A549 (cell line): ENCODE measurements around the gene PARP6. TPM values are rescaled to one million over a fixed set of nuclear protein-coding genes. Genes with fewer than 3 reads are reported as not detected.

Experiments used
- ATAC-seq, 2 experiments: fragments of 200-7000 bp in 1 of 2; fragments of >200 bp in 1 of 2; cut with Nextera tagmentation in 1 of 2; cut with Tn5 transposase in 1 of 2; 3 replicates each; pipeline versions ENCODE4 v1.8.0 to v1.9.1; 2018 to 2020; ENCODE audit warnings: mild to moderate bottlenecking in 1 of 2, moderate library complexity in 1 of 2
- CTCF ChIA-PET: fragments of 300-600 bp; sonication (Branson Sonifier 250); formaldehyde crosslinking; extraction: SDS; loops from one replicate; lab custom pipeline; 2021; ENCODE audit warnings: antibody characterized with exemption, inconsistent platforms; lab: Yijun Ruan, JAX
- POLR2A ChIA-PET: fragments of 350-600 bp; formaldehyde crosslinking; extraction: SDS; loops from one replicate; lab custom pipeline; 2021; ENCODE audit warnings: antibody characterized with exemption, inconsistent platforms; lab: Yijun Ruan, JAX
- DNase-seq, 2 experiments: peaks; one replicate each; pipeline versions ENCODE4 v3.0.0 to v3.0.0-alpha.2; 2011 to 2016; ENCODE audit warnings: low read depth in 1 of 2, low spot score in 1 of 2
- FAIRE-seq: peaks from 2 replicates; lab custom pipeline; 2011; peaks lifted over from hg19 to GRCh38; lab: Jason Lieb, UNC
- H3K27ac ChIP-seq, 2 experiments: fragments of >200 bp; sonication (Bioruptor Twin); formaldehyde crosslinking; 3 replicates each; pipeline ENCODE4 v1.5.1; 2016 to 2017
- H3K4me1 ChIP-seq: fragments of >200 bp; sonication (Bioruptor Twin); formaldehyde crosslinking; 3 replicates; pipeline ENCODE4 v1.6.1; 2016
- H3K4me2 ChIP-seq: fragments of >200 bp; sonication (Bioruptor Twin); formaldehyde crosslinking; 3 replicates; pipeline ENCODE4 v1.6.1; 2016
- H3K4me3 ChIP-seq: fragments of >200 bp; sonication (Bioruptor Twin); formaldehyde crosslinking; 3 replicates; pipeline ENCODE4 v1.5.1; 2016
- H3K9me3 ChIP-seq: fragments of >200 bp; sonication (Bioruptor Twin); formaldehyde crosslinking; 3 replicates; pipeline ENCODE4 v1.6.1; 2016
- CHD4 ChIP-seq: fragments of 200-600 bp; sonication (generic); IDR thresholded peaks from 2 replicates; pipeline ENCODE4 v1.6.1; 2016; ENCODE audit warnings: antibody characterized with exemption, mild to moderate bottlenecking, borderline replicate concordance
- EHF ChIP-seq: fragments of 250-450 bp; sonication (Bioruptor Pico); IDR thresholded peaks from 2 replicates; pipeline ENCODE4 v1.5.0; 2020; ENCODE audit warnings: mild to moderate bottlenecking
- EP300 ChIP-seq, 2 experiments: fragments of >200 bp; sonication (Bioruptor Twin); formaldehyde crosslinking; IDR thresholded peaks; 2 replicates in 1 of 2; 3 replicates in 1 of 2; pipeline ENCODE4 v1.6.1; 2016 to 2017
- FOSL2 ChIP-seq, 2 experiments: fragments of 450-650 bp in 1 of 2; fragments of >200 bp in 1 of 2; sonication (Bioruptor Twin) in 1 of 2; formaldehyde crosslinking; IDR thresholded peaks; 2 replicates each; pipeline versions ENCODE4 v1.5.0 to v1.6.1; 2016 to 2020; ENCODE audit warnings: mild to moderate bottlenecking in 1 of 2, moderate library complexity in 1 of 2
- HEYL ChIP-seq: fragments of 250-450 bp; sonication (Bioruptor Pico); IDR thresholded peaks from 2 replicates; pipeline ENCODE4 v1.8.0; 2021; ENCODE audit warnings: mild to moderate bottlenecking, moderate library complexity
- HMGXB4 ChIP-seq: fragments of 250-450 bp; sonication (Bioruptor Pico); IDR thresholded peaks from 2 replicates; pipeline ENCODE4 v1.5.0; 2021; ENCODE audit warnings: mild to moderate bottlenecking, moderate library complexity, borderline replicate concordance
- HOXA7 ChIP-seq: fragments of 250-450 bp; sonication (Bioruptor Pico); IDR thresholded peaks from 2 replicates; pipeline ENCODE4 v1.5.0; 2020; ENCODE audit warnings: mild to moderate bottlenecking, moderate library complexity
- MAFK ChIP-seq: fragments of 450-650 bp; IDR thresholded peaks from 2 replicates; pipeline ENCODE4 v1.6.1; 2014; ENCODE audit not compliant: partially characterized antibody
- MAZ ChIP-seq: fragments of 150-350 bp; IDR thresholded peaks from 2 replicates; pipeline ENCODE4 v1.6.1; 2014; ENCODE audit warnings: antibody characterized with exemption, low read depth, low read length, borderline replicate concordance
- PBX3 ChIP-seq: IDR thresholded peaks from 2 replicates; pipeline ENCODE4 v1.6.1; 2012
- PHF8 ChIP-seq: fragments of 200-600 bp; sonication (generic); IDR thresholded peaks from 2 replicates; pipeline ENCODE4 v1.6.1; 2016; ENCODE audit warnings: low read depth, mild to moderate bottlenecking, antibody characterized with exemption, moderate library complexity, borderline replicate concordance
- POLR2AphosphoS2 ChIP-seq: conservative IDR thresholded peaks from 2 replicates; pipeline ENCODE4 v1.6.1; 2012; ENCODE audit warnings: low read length, improper control_type of control experiment, inconsistent platforms
- RCOR1 ChIP-seq: fragments of 150-350 bp; IDR thresholded peaks from 2 replicates; pipeline ENCODE4 v1.6.1; 2014; ENCODE audit warnings: antibody characterized with exemption, low read length, low read depth
- RFX5 ChIP-seq: fragments of 450-650 bp; IDR thresholded peaks from 2 replicates; pipeline ENCODE4 v1.7.1; 2014; ENCODE audit warnings: antibody characterized with exemption, mild to moderate bottlenecking, moderate library complexity
- TP53 ChIP-seq: fragments of 250-450 bp; sonication (Bioruptor Pico); IDR thresholded peaks from 2 replicates; pipeline ENCODE4 v1.5.0; 2021; ENCODE audit warnings: mild to moderate bottlenecking, moderate library complexity
- ZFP36 ChIP-seq: fragments of 450-650 bp; IDR thresholded peaks from 2 replicates; pipeline ENCODE4 v1.6.1; 2014; ENCODE audit warnings: borderline replicate concordance; ENCODE audit not compliant: partially characterized antibody
- ZSCAN20 ChIP-seq: fragments of 250-450 bp; sonication (Bioruptor Pico); IDR thresholded peaks from 2 replicates; pipeline ENCODE4 v1.8.0; 2022; ENCODE audit warnings: mild to moderate bottlenecking, moderate library complexity
- WGBS: methylation state at CpG from one replicate; pipeline ENCODE4 v1.1.6; 2017; ENCODE audit errors: missing lambda C conversion rate; 5-methylcytosine and 5-hydroxymethylcytosine counted together
- polyA plus RNA-seq, 4 experiments: library from polyadenylated mRNA; depleted of rRNA in 3 of 4; stranded (reverse); fragments of >200 nt; fragmentation: RNase III in 1 of 4; extraction: RNeasy Plus Mini Kit Qiagen cat#74134 plus additional on column Dnase treatment in 1 of 4; gene quantifications; 2 replicates in 3 of 4; 3 replicates in 1 of 4; pipeline ENCODE4 v1.2.3, GENCODE V29; 2011 to 2017
- TF ChIP-seq, protein P1 (sequence below): IDR thresholded peaks from 2 replicates; pipeline ENCODE4 v1.6.1; 2012; ENCODE audit warnings: low read depth, borderline replicate concordance
- TF ChIP-seq, protein P2 (sequence below): fragments of >200 bp; sonication (Bioruptor Twin); formaldehyde crosslinking; IDR thresholded peaks from 3 replicates; pipeline ENCODE4 v1.6.1; 2016
- TF ChIP-seq, protein P3 (sequence below): fragments of 150-350 bp; IDR thresholded peaks from 2 replicates; pipeline ENCODE4 v1.6.1; 2014; ENCODE audit warnings: low read depth, mild to moderate bottlenecking, low read length
- TF ChIP-seq, protein P4 (sequence below): IDR thresholded peaks from 2 replicates; pipeline ENCODE4 v1.6.1; 2012

The PARP6 gene
- polyA plus RNA-seq, 2 of the 4 experiments (the other 2 are of a cell fraction), result 78.0 to 167 TPM

- ChIA-PET CTCF (interaction anchor here (0.9 to 31.0 kb wide), 27 partner anchors 8 to 401 kb away, joined by 3 to 644 read pairs (median 5); partner anchors contain the start of gene PKM), POLR2A (interaction anchor here (0.9 to 4.7 kb wide), 4 partner anchors 23 to 38 kb away, joined by 4 to 40 read pairs (median 15); partner anchors contain the start of gene PKM)
- ATAC-seq, result no peak
- Histone ChIP-seq H3K9me3 (no peaks in the 10 kb centered on the region), H3K4me3 (no peak overlapping the region), H3K27ac (peak overlapping the region in 1 of 2 experiments; percentile 23; a peak in 1 of 6 replicates), H3K4me2 (no peak overlapping the region), H3K4me1 (peaks cover 48% of the 10 kb centered on the region)
- 74% methylated on average over 2 of the region's 2 CpGs for WGBS
- DNase-seq, result no peak
- TF ChIP-seq FOSL2 (IDR thresholded peaks at IDR 0.05) (no peak), FOSL2 (CRISPR knock-in tag; IDR thresholded peaks at IDR 0.05) (no peak), EHF (CRISPR knock-in tag) (no peak), PHF8 (no peak), MAFK (no peak), ZFP36 (no peak), EP300 (IDR thresholded peaks at IDR 0.05) (no peak), HEYL (CRISPR knock-in tag) (no peak), ZSCAN20 (CRISPR knock-in tag) (no peak), RFX5 (no peak), RCOR1 (no peak), MAZ (no peak)
- TF ChIP-seq, protein P1, sequence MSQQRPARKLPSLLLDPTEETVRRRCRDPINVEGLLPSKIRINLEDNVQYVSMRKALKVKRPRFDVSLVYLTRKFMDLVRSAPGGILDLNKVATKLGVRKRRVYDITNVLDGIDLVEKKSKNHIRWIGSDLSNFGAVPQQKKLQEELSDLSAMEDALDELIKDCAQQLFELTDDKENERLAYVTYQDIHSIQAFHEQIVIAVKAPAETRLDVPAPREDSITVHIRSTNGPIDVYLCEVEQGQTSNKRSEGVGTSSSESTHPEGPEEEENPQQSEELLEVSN, result no peak
- TF ChIP-seq, protein P2, sequence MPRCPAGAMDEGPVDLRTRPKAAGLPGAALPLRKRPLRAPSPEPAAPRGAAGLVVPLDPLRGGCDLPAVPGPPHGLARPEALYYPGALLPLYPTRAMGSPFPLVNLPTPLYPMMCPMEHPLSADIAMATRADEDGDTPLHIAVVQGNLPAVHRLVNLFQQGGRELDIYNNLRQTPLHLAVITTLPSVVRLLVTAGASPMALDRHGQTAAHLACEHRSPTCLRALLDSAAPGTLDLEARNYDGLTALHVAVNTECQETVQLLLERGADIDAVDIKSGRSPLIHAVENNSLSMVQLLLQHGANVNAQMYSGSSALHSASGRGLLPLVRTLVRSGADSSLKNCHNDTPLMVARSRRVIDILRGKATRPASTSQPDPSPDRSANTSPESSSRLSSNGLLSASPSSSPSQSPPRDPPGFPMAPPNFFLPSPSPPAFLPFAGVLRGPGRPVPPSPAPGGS, result no peak
- TF ChIP-seq, protein P3, sequence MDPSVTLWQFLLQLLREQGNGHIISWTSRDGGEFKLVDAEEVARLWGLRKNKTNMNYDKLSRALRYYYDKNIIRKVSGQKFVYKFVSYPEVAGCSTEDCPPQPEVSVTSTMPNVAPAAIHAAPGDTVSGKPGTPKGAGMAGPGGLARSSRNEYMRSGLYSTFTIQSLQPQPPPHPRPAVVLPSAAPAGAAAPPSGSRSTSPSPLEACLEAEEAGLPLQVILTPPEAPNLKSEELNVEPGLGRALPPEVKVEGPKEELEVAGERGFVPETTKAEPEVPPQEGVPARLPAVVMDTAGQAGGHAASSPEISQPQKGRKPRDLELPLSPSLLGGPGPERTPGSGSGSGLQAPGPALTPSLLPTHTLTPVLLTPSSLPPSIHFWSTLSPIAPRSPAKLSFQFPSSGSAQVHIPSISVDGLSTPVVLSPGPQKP, result no peak
- TF ChIP-seq, protein P4, sequence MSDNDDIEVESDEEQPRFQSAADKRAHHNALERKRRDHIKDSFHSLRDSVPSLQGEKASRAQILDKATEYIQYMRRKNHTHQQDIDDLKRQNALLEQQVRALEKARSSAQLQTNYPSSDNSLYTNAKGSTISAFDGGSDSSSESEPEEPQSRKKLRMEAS, result no peak
- FAIRE-seq, result no peak
These were observed 73.2 kb downstream of the PARP6 start for GRCh38 chr15:72199205-72199515.

DNA sequence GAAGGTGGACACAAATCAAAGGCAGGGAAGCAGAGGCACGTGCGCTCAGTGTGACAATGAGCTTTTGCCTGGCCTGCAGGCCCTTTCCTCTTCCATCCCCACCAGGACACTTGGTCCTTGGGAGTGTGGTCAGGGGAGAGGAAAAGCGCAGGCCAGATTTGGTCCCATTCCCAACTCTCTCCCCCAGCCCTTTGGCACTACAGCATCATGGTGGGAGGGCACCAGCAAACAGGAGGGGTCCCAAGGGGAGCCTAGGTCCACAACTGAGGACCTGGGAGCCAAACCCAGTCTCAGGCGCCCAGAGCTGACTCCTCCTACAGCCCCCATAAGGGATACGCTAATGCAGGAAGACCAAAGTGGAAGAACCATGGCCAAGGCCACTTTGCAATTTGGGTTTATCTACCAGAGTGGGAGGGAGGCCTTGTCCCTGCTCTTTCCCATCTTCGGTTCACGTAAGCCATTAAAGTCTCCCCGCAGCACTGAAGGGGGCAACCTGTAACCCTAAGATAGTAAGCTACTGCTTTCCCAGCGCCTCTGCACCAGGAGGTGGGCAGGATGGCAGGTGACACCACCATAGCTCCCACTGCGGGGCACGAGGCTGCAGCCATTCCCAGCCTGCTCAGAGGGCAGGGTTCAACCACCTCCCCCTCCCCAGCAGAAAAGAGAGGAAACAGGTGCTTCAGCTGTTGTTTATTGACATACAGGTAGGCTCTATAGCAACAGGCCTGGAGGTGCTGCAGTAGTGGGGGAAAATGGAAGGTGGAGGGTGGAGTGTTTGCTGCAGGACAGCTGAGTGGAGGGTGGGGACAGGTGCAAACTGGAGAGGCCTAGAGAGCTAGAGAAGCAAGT is 73.8 kb downstream of the PARP6 start:
- TF ChIP-seq TP53 (CRISPR knock-in tag), result peak; percentile 8; the same call in 1 of the 2 replicates
- peak; percentile 52; the same call in 1 of the 2 replicates for TF ChIP-seq HOXA7
- no peak for TF ChIP-seq CHD4
- 0 out of 2 replicates have a peak, but pooled peaks have one; percentile 16 for TF ChIP-seq PBX3
- peak; percentile 89; the same call in 1 of the 2 replicates for TF ChIP-seq POLR2AphosphoS2
- TF ChIP-seq HMGXB4 (CRISPR knock-in tag), result 0 out of 2 replicates have a peak, but pooled peaks have one; percentile 29
- ChIA-PET CTCF (interaction anchor here (0.6 to 31.0 kb wide), 16 partner anchors 10 to 401 kb away, joined by 3 to 644 read pairs (median 5); partner anchors contain the start of gene PKM), POLR2A (interaction anchor here (0.7 to 4.7 kb wide), 3 partner anchors 28 to 455 kb away, joined by 3 to 40 read pairs (median 26); partner anchors contain the start of gene PKM)
- Histone ChIP-seq H3K4me3 (no peak overlapping the region), H3K4me2 (no peak overlapping the region), H3K27ac (peak overlapping the region in 1 of 2 experiments; percentile 2; a peak in 1 of 6 replicates), H3K4me1 (peaks cover 42% of the 10 kb centered on the region), H3K9me3 (no peaks in the 10 kb centered on the region)
- DNase-seq (no peak), FAIRE-seq (no peak), ATAC-seq (no peak)
- 84% methylated on average over 10 of the region's 11 CpGs for WGBS
